HG03575 (cell line): ENCODE results near the gene ITGB7.
"Not testable (repeated sequence)": the region's sequence is repeated elsewhere in the genome, so short reads cannot be mapped to it uniquely, and the experiment has no call there.

Experiments used
- ATAC-seq: cut with Tn5 transposase; IDR thresholded peaks from one replicate; pipeline ENCODE4 v1.9.1; 2021; ENCODE audit not compliant: unreplicated experiment, insufficient number of reproducible peaks, low FRiP score; ENCODE audit errors: extremely low read depth

ITGB7 gene

DNA sequence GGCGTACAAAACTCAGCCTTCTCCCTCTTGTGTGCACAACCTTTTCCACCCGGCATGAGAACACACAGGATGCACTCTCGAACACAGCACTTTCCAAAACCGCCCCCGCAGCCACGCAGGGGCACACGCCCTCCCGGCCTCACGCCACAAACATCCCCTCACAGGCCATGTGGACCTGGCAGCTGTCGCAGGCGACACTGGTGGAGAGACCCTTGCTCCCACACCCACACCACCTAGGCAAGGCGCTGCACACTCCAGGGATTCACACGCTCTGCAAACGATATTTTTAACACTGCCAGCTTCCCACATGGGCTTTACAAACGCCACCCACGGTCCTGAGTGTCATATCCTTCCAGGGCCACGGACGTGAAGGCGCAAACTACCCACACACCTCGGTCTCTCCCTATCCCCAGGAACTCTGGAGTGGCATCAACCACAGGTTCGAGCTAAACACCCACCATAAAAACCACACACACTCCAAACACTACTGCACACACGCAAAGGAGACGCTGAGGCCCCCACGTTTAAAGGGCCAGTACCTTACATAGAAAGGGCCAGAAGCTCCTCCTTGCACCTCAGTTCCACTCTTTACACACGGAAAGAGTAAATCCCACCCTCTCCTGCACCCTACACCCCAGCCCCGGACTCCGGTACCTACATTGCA lies 12.4 kb upstream of the ITGB7 start:
- no peak for ATAC-seq

DNA sequence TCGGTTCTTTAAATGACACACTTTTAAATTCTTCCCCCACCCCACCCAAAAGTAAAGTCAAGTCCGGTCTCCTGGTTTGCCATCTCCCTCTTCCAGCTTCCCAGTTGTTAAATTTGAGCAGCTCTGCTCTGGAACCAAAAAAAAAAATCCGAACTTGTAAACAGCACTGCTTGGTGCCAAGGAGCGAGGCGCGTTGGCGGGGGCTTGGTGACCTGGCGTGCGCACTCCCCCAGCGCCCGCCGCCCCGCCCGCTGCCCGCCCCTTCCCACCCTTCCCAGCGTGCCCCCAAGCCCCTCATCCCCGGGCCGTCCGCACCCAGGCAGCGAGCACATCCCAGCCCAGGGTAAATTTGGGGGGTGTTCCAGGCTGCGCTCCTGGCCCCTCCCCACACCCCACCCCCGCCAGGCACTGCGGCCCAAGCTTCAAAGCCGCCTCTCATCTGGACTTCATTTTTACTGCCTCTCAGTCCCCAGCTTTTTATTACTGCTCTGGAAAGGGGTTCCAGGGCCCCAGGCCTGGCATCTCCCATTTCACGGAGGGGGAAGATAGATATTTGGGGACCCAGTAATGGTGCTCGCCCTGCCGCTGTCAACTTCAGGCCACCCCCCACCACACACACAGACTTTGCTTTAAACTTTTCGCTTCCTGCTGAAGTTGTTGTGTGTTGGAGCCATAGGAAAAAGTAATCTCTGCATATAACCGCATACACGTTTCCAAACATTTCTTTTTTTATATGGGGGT lies 11.7 kb upstream of the ITGB7 start:
- no peak for ATAC-seq

DNA sequence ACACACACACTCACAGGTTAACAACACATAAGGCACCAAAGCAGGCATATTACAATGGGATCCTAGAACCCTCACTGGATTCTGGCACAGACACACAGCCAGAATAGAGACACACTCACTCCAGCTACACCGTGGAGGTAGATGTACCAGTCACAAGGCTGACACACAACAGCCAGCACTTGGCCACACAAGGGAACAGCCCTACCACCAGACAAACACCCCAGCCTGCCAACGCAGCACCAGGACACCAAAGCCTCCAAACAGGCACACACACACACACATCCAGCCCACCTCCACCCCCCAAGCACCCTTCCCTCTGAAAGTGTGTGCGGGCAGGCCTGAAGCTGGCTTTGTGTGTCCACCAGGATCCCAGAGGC lies 10.9 kb upstream of the ITGB7 start:
- no peak for ATAC-seq

DNA sequence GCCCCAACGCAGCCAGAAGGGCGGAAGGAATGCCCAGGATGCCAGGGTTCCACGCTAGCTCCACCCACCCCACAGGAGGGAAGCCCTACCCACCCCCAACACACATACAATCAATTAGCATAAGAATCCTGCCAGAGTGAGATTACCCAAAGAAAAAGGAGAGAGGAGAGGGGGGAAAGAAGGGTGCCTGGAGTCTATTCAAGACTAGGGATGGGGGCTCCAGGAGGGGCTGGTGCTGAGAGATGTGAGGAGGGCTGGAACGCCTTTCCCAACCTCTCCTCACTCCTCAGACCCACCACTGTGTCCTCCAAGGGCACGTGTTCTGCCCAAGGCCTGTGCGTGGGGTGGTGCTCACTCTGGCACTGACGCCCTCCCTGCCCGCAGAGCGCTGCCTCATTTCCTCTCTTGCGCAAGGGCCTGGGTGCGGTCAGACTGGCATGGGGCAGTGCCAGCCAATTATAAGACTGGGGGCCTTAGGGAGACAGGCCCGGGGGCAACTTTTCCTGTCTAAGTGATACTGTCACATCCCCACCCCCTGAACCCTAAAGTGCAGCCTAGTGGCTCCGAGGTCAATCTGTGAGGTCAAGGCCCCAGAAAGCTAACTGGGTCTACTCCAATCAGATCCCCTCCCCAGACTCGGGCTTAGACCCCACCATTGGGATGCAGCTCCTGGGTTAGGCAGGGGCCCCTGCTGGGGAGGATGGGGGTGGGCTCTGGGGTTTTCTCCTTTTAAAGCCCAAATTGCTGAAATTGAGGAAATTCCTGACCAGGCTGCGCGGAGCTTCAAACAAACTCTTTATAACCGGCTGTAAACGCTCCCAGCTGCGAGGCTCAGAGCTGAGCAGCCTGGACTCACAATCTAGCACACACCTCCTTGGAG lies 10.2 kb upstream of the ITGB7 start:
- no peak for ATAC-seq

DNA sequence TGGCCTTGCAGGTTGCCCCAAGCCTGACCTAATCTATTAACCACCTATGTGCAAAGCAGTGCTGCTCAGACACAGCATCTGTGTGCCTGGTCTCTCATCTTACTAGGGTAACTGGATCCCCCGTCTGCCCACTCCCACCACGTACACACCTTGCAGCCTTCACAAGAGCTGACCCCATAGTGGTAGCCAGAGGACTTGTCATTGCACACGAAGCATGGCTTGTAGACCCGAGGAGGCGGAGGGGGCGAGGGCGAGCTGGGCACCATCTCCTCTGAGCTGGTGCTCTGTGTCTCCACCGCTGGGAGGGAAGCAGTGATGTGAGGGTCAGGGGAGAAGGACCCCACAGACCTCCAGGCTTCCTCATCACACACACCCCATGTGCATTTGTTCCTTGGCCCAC lies 8.4 kb upstream of the ITGB7 start:
- ATAC-seq: no peak

DNA sequence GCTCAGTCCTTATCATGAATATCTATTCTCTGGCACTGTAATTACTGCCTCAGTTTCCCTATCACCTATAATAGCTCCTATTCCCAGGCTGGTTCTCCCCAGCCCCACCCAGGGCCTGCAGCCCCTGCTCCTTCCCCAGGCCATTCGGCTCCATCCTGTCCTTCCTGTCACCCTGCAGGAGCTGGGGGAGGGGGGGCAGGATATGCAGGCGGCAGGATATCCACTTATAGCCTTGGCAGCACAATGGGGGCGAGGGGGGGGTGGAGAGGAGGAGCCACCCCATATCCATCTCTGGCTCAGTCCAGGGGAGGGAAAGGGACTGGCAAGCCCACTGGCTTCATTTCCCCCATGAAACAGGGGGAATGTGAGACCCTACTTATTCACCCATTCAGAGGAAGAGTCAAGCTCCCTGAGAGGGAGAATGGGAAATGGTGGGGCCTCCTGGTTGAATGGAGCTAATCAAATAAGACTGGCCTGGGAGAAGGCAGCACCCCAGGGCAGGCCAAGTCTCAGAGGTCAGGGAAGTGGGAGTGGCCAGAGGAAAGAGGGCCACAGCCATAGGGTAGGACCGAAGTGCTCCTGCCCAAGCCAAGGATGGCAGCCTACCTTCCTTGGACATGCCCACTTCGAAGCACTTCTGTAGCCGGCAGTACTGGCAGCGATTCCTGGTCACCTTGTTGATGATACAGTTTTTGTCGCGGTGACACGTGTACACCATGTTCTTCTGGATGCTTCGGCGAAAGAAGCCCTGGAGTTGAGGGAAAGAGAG lies 7.8 kb upstream of the ITGB7 start:
- ATAC-seq: no peak

DNA sequence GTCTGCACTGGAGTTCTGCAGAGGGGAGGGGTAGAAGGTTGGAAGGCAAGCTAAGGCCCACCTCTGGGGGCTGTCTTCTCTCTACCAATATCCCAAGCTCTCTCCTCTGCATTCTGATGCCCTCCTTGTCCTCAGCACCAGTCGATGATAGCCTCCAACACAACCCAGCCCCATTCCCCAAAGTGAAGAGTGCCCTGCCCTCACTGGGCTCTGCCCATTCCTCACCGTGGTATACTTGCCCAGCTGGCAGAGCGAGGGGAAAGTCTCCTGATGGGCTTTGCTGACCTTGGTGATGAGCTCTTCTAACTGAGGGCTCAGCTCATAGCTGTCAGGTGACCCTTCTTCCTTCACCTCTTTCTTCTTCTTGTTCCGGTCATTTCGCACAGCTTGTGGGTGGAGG lies 7.2 kb upstream of the ITGB7 start:
- ATAC-seq: no peak

DNA sequence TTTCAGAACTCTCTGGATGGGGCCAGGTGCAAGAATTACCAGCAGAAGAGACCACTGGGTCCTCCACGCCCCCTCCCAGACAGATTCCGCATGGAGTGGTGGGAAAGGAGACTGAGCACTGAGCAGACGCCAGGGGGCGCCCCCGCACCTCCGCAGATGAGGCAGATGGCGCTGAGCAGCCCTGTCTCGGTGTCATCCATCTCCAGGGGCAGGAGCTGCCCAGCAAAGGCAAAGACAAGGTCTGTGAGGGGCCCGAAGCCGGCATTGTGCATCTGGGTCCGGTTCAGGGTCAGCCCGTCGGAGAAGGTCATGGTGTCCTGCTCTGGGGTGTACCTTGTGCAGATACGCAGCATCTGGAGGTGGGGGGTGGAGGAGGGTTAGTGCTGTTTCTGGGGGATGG lies 6.3 kb upstream of the ITGB7 start:
- ATAC-seq: no peak

DNA sequence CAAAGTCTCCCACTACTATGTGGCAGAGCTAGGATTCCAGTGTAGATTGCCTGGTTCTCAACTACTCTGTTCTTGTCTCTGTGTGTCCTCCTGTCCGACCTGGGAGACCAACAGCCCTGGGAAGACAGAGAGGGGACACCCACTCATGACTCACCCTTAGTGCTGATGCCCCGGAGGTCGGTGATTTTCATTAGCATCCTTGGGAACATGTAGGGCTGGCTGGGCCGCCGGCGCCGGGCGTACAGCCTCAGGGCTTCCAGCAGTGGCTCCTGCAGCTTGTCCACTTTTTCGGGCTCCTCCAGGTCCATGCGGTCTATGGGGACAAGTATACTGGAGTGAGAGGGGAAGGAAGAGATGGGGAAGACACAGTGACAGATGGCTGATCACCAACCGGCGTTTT lies 5.9 kb upstream of the ITGB7 start:
- ATAC-seq: no peak

DNA sequence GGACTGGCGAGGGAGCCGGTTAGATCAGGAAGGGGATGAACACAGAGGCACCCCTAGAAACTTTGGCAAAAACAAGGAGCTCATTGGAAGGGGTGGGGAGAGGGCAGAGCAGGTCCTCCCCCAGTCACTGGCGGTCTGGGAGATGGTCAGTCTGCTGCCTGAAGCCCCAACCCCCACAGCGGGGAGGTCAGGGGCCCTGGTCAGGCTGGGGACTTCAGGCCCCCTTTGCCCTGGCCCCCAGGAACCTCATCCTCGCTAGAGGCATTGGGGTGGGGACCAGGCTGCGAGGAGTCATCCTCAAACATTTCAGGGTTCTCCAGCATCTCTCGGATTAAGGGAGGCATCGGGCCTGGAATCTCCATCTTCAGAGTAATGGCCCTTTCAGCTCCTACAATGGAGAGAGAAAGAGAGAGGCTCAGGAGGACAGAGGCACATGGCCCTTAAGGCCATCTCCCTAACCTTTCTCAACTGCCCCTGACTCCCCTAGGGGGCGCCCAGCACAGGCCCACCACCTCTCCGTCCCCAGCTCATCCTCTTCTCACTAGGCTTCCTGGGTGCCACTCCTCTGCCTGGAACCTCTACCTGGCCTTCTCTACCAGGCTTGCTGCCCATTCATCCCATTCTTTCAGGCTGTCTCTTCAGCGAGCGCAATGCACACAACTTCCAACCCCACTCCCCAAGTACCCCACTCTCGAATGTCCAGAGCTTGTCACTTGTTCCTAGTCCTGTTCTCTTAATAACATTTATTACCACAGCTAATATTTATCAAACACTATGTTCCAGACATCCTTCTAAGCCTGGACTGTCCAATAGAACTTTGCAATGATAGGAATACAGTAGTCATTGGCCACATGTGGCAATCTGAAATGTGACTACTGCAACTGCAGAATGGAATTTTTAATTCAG lies 4.7 kb upstream of the ITGB7 start:
- no peak for ATAC-seq

DNA sequence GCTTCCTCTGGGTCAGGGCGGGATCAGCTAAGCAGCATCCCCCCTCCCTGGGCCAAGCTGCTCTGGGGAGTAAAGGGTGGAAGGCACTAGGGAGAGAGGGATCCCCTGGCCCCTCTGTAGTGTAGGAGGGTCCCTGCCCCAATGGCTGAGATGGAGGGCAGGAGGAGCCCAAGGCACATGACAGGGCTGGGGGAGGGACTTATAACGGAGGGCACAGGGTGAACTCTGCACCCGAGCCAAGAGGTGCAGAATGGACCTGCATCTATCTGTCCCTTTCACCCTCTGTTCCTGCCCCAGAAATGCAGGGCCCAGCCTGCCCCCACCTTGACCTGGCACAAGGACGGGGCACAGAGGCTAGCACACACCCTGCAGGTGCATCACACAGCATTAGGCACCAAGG lies 3.8 kb upstream of the ITGB7 start:
- ATAC-seq: no peak

DNA sequence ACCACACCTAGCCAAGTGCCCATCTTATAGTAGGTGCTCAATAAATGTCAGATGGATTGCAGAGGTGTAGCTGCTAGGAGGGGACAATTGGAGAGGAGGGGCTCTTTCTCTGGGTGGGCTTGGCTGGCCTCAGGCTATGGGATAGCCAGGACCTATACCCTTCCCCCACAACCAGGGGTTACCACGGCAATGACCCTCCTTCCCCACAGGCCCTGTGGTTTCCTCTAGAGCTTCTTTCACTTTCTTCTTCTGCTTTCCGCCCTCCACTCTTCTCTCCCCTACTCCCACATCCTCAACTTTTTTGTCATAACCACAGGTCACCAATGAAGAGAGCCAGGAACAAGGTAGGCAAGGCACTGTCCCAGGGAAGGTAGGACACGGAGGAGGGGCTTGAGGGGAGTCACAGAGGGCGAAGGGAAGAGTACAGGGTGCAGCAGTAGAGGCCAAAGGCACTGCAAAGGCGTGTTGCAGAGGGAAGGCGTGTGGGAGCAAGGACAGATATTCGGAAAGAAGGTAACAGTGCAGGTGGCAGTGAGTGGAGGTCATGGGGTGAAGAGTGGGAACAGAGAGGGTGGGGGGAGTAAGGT lies 1.9 kb upstream of the ITGB7 start:
- ATAC-seq: no peak

DNA sequence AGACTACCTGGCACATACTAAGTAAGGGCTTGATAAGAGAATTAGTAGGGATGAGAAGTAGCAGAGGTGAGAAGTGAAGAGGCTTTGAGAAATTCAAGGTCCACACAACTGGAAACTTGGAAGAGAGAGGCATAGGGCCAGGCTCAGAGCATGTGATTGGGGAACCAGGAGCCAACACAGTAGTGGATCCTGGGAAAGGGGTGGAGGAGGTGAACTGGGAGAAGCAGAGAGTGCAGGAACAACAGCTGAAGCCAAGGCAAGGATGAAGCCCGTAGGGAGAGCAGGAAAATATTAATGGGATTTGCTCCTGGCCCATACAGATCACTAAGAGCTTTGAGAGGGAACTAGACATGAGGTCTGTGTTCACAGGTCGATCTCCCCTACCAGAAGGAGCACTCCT lies 1.4 kb upstream of the ITGB7 start:
- ATAC-seq: no peak

DNA sequence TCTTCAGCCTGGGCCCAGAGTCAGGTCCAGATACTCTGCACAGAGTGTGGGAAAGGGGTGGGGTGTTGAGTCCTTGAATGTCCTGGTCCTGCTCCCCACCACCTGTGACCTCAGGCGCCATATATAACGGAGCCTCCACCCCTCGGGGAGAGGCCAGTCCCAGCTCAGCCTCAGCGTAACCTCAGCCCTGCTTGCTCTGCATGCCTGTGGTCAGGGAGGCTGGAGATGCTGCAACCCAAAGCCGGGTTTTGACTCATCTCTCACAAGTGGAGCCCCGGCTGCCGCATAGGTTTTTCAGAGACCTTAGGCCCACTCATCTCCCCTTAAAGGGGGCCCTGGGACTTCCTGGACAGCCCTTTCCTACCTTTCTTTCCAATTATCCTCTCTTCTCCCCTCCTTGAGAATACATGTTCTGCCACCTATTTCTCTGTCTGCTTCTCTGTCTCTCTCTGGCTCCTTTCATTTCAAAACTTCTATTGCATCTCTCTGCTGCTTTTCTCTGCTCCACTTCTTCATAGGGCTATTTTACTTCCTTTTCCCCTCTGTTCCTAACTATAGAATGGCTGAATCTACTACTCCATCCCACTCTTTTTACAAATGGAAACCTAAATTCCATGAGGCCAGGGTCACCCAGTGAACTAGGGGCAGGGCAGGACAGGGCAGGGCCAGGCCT lies 1.2 kb downstream of the ITGB7 start:
- ATAC-seq: peak; percentile 34

DNA sequence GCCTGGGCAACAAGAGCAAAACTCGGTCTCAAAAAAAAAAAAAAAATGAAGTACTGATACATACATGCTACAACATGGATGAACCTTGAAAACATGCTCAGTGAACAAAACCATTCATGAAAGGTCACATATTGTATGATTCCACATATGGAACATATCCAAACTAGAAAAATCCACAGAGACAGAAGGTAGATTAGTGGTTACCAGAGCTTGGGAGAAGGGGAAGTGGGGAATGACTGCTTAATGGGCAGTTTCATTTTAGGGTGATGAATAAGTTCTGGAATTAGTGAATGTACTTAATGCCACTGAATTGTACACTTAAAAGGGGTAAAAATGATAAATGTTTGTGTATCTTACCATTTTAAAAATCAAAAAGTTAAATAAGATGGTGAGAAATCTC lies 2.7 kb downstream of the ITGB7 start:
- no peak for ATAC-seq

DNA sequence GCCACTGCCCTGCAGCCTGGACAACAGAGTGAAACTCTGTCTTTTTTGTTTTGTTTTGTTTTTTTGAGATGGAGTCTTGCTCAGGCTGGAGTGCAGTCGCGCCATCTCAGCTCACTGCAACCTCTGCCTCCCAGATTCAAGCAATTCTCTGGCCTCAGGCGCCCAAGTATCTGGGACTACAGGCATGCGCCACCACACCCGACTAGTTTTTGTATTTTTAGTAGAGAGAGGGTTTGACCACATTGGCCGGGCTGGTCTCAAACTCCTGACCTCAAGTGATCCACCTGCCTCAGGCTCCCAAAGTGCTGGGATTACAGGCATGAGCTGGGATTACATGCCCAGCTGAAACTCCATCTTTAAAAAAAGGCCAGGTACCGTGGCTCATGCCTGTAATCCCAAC lies 4.7 kb downstream of the ITGB7 start:
- ATAC-seq: not testable (repeated sequence)

DNA sequence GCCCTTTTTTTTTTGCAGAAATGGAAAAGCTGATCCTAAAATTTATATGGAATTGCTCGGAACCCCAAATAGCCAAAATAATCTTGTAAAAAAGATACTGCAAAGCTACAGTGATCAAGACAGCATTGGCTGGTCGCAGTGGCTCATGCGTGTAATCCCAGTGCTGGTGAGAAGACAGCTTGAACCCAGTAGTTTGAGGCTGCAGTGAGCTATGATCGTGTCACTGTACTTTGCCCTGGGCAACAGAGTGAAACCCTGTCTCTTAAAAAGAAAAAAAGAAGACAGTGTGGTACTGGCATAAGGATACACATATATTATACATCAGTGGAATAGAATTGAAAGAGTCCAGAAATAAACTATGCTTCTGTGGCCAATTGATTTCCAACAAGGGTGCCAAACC lies 5.4 kb downstream of the ITGB7 start:
- no peak for ATAC-seq

DNA sequence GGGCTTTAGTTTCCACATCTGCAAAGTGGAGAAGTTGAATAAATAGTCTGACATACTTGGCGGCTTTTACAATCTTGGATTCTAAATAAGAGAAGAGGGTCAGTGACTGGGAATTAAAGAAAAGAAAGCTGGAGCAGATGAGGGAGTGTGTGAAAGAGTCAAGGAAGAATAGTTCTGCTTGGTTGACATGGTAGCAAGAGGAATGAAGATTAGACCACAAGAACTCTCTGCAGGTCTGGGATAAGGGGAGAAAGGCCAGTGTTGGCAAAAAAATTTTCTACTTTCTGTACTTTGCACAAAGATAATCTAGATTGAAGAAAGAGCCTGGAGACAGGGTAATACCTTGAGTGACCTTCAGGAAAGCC lies 5.9 kb downstream of the ITGB7 start:
- ATAC-seq: no peak
